T-cell (primary cell): ENCODE results near the gene IFITM5. TPM values are rescaled to one million over a fixed set of nuclear protein-coding genes. Genes with fewer than 3 reads are reported as not detected.
"Not testable (repeated sequence)": the region's sequence is repeated elsewhere in the genome, so short reads cannot be mapped to it uniquely, and the experiment has no call there.

ENCODE experiments used
- ATAC-seq, 4 experiments: fragments of 200-7000 bp in 3 of 4; fragments of 150-1000 bp in 1 of 4; cut with Tn5 transposase; replicated peaks in 1 of 4; 1 replicate in 3 of 4; 2 replicates in 1 of 4; pipeline ENCODE4 v1.10.0; 2021; ENCODE audit warnings: moderate library complexity in 3 of 4, mild to moderate bottlenecking in 2 of 4, moderate number of reproducible peaks in 1 of 4
- CTCF ChIA-PET, 2 donors: fragments of 300-600 bp; sonication (Branson Sonifier 250); formaldehyde crosslinking; loops; one replicate each; lab custom pipeline; 2022; ENCODE audit warnings: antibody characterized with exemption in 2 of 2; lab: Charles Lee
- POLR2A ChIA-PET, 2 donors: fragments of 300-600 bp; sonication (Branson Sonifier 250); formaldehyde crosslinking; loops; one replicate each; lab custom pipeline; 2022; ENCODE audit warnings: antibody characterized with exemption in 2 of 2; lab: Charles Lee
- DNase-seq, 35 experiments: peaks; one replicate each; pipeline versions ENCODE4 v3.0.0 to v3.0.0-alpha.2; 2013 to 2023
- H3K27ac ChIP-seq: one replicate; pipeline ENCODE4 v1.5.1; 2013; ENCODE audit warnings: low read length
- H3K27me3 ChIP-seq, 2 experiments: replicated peaks in 1 of 2; 1 replicate in 1 of 2; 2 replicates in 1 of 2; pipeline versions ENCODE4 v1.6.1 to v1.7.0; 2013; ENCODE audit warnings: low read length in 1 of 2, mixed read lengths in 1 of 2; ENCODE audit not compliant: control insufficient read depth in 2 of 2, insufficient read depth in 2 of 2; ENCODE audit errors: extremely low read depth in 1 of 2
- H3K36me3 ChIP-seq, 2 donors: 1 replicate in 1 of 2; 2 replicates in 1 of 2; pipeline versions ENCODE4 v1.6.1 to v1.7.0; 2013; ENCODE audit warnings: low read length in 1 of 2; ENCODE audit not compliant: control insufficient read depth in 2 of 2, insufficient read depth in 1 of 2; ENCODE audit errors: extremely low read depth in 1 of 2
- H3K4me1 ChIP-seq, 2 experiments: 1 replicate in 1 of 2; 2 replicates in 1 of 2; pipeline versions ENCODE4 v1.6.1 to v1.7.0; 2013; ENCODE audit warnings: low read length in 2 of 2, mixed read lengths in 1 of 2; ENCODE audit not compliant: insufficient read depth in 2 of 2, control insufficient read depth in 1 of 2; ENCODE audit errors: extremely low read depth in 1 of 2
- H3K4me3 ChIP-seq, 2 donors: 1 replicate in 1 of 2; 2 replicates in 1 of 2; pipeline versions ENCODE4 v1.5.1 to v1.7.0; 2013; ENCODE audit warnings: mild to moderate bottlenecking in 2 of 2, low read length in 1 of 2, moderate library complexity in 1 of 2; ENCODE audit not compliant: control insufficient read depth in 1 of 2; ENCODE audit errors: extremely low read depth in 1 of 2
- H3K9me3 ChIP-seq: 2 replicates; pipeline ENCODE4 v1.7.0; 2013
- H3K27ac Mint-ChIP-seq, 2 donors: one replicate each; pipeline ENCODE4 v1.8.0; 2020 to 2021; ENCODE audit warnings: mild to moderate bottlenecking in 2 of 2, mixed read lengths in 2 of 2
- H3K27me3 Mint-ChIP-seq, 2 donors: one replicate each; pipeline ENCODE4 v1.8.0; 2021 to 2022; ENCODE audit warnings: mixed read lengths in 2 of 2
- H3K36me3 Mint-ChIP-seq: one replicate; pipeline ENCODE4 v1.8.0; 2021; ENCODE audit warnings: mixed read lengths
- H3K4me1 Mint-ChIP-seq, 3 donors: one replicate each; pipeline ENCODE4 v1.8.0; 2020 to 2022; ENCODE audit warnings: mixed read lengths in 3 of 3, mild to moderate bottlenecking in 1 of 3
- H3K4me3 Mint-ChIP-seq, 3 donors: one replicate each; pipeline ENCODE4 v1.8.0; 2020 to 2022; ENCODE audit warnings: mild to moderate bottlenecking in 3 of 3, mixed read lengths in 3 of 3, moderate library complexity in 3 of 3
- H3K9me3 Mint-ChIP-seq, 3 donors: one replicate each; pipeline ENCODE4 v1.8.0; 2020 to 2022; ENCODE audit warnings: mixed read lengths in 3 of 3
- WGBS: methylation state at CpG from one replicate; pipeline ENCODE4 v1.1.5; 2013; ENCODE audit warnings: missing lambda C conversion rate; ENCODE audit not compliant: insufficient coverage; 5-methylcytosine and 5-hydroxymethylcytosine counted together
- total RNA-seq, 35 experiments: library from RNA in 6 of 35; stranded (reverse) in 6 of 35; fragments of 120-200 nt in 1 of 35; gene quantifications; one replicate each; pipeline versions ENCODE4 v1.2.1 to v1.2.4 and lab custom pipeline; 2013 to 2026

Gene IFITM5
- total RNA-seq, 5 donors from 2014 or later (not counting 1 experiment from before 2014, with no cell fraction given): not detected

DNA sequence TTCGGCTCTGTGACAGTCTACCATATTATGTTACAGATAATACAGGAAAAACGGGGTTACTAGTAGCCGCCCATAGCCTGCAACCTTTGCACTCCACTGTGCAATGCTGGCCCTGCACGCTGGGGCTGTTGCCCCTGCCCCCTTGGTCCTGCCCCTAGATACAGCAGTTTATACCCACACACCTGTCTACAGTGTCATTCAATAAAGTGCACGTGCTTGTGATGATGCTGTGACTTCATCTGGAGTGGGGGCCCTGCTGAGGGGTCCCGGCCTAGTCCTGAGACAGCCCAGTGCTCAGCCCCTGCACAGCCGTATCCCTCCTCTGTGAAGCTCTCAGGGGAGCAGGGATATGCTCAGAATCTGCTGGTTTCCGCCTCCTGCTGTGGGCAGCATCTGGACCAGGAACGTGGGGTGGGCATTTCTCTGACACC, 15.7 kb upstream of the IFITM5 start:
- Mint-ChIP-seq H3K4me3 (peak overlapping the region; percentile 90 to 94 (median 91)), H3K36me3 (peaks cover 15% of the 10 kb centered on the region), H3K4me1 (peaks cover 32 to 50% (median 45%) of the 10 kb centered on the region in 3 donors), H3K27me3 (no peaks in the 10 kb centered on the region), H3K27ac (peak overlapping the region; percentile 97 to 99), H3K9me3 (no peaks in the 10 kb centered on the region)
- 9% methylated on average over 7 of the region's 9 CpGs for WGBS
- CTCF ChIA-PET: interaction anchor here in 1 of 2 donors (1.7 kb wide), 1 partner anchor 64 kb away, joined by 5 read pairs; no protein-coding TSS in a partner anchor
- ATAC-seq (no peak), DNase-seq (peak in 2 of 35 experiments; percentile 32 to 35)
- Histone ChIP-seq H3K27ac (peak overlapping the region; percentile 86), H3K36me3 (peaks cover 0 to 15% of the 10 kb centered on the region in 2 donors), H3K4me3 (peak overlapping the region; percentile 87 to 99), H3K9me3 (no peaks in the 10 kb centered on the region), H3K4me1 (peaks cover 5 to 53% of the 10 kb centered on the region in 2 experiments), H3K27me3 (peaks cover 0 to 5% of the 10 kb centered on the region in 2 experiments)
- POLR2A ChIA-PET: no interaction called here

DNA sequence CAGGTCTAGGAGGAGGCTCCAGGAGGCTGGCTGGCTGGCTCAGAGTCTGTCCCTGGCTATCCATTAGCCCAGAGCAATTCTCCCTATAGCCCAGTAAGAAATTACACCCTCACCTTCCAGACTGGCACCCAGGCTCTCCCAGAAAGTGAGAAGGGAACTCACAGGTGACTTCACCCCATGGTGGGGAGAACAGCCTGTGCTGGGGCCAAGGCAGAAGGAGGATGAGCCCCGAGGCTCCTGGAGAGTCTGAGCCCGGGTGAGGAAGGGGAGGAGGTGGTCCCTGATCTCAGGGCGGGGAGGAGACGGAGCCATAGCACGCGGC, 15.2 kb upstream of the IFITM5 start:
- H3K27me3 ChIP-seq, H3K9me3 Mint-ChIP-seq, ATAC-seq, CTCF ChIA-PET, H3K27me3 Mint-ChIP-seq, H3K9me3 ChIP-seq, DNase-seq: not testable (repeated sequence)
- WGBS: no CpG with 5 or more reads among the region's 6 CpGs
- H3K36me3 ChIP-seq: peaks cover 0 to 15% of the 10 kb centered on the region in 2 donors
- Mint-ChIP-seq H3K4me3 (peak overlapping the region; percentile 90 to 94 (median 91)), H3K27ac (peak overlapping the region; percentile 97 to 99), H3K36me3 (peaks cover 15% of the 10 kb centered on the region), H3K4me1 (peaks cover 33 to 49% (median 43%) of the 10 kb centered on the region in 3 donors)
- POLR2A ChIA-PET: interaction anchor here in 1 of 2 donors (0.6 kb wide), 1 partner anchor 134 kb away, joined by 3 read pairs; no protein-coding TSS in a partner anchor
- peak overlapping the region; percentile 87 to 99 for H3K4me3 ChIP-seq
- peak overlapping the region; percentile 86 for H3K27ac ChIP-seq
- H3K4me1 ChIP-seq: peaks cover 6 to 53% of the 10 kb centered on the region in 2 experiments

DNA sequence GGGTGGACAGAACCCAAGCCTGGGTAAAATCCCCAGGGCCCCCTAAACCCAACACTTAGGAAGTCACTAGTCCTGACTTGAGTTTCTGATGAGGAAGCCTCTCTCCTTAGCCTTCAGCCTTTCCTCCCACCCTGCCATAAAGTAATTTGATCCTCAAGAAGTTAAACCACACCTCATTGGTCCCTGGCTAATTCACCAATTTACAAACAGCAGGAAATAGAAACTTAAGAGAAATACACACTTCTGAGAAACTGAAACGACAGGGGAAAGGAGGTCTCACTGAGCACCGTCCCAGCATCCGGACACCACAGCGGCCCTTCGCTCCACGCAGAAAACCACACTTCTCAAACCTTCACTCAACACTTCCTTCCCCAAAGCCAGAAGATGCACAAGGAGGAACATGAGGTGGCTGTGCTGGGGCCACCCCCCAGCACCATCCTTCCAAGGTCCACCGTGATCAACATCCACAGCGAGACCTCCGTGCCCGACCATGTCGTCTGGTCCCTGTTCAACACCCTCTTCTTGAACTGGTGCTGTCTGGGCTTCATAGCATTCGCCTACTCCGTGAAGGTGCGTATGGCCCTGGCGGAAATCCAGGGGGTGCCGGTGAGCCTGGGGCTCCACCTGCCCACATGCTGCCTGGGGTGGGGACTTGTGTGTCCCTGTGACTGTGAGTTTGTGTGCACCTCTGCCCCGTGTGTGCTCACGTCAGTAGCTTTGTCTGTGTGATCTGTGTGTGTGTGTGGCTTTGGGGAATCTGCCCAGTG, 14.6 kb upstream of the IFITM5 start, which contains the start of gene IFITM1:
Gene IFITM1 (plus strand): TSS at position 254 of the 767 bp plus-strand sequence. CDS start 131 bp downstream, at position 385.
- Histone ChIP-seq H3K27me3 (peaks cover 0 to 5% of the 10 kb centered on the region in 2 experiments), H3K27ac (peak within 1 kb of the TSS; percentile 86), H3K4me1 (peaks cover 7 to 52% of the 10 kb centered on the region in 2 experiments), H3K9me3 (no peaks in the 10 kb centered on the region), H3K4me3 (peak within 1 kb of the TSS; percentile 87 to 99), H3K36me3 (peaks cover 0 to 15% of the 10 kb centered on the region in 2 donors)
- ATAC-seq (peak; percentile 52 to 68 (median 57)), DNase-seq (peak; percentile 43 to 86 (median 64))
- CTCF ChIA-PET: no interaction called here
- Mint-ChIP-seq H3K4me1 (peaks cover 38 to 52% (median 46%) of the 10 kb centered on the region in 3 donors), H3K36me3 (peaks cover 15% of the 10 kb centered on the region), H3K4me3 (peak within 1 kb of the TSS; percentile 90 to 94 (median 91)), H3K27ac (peak within 1 kb of the TSS; percentile 97 to 99), H3K27me3 (no peaks in the 10 kb centered on the region), H3K9me3 (no peaks in the 10 kb centered on the region)
- WGBS: 0% methylated on average over 13 of the region's 18 CpGs
- POLR2A ChIA-PET: interaction anchor here in 1 of 2 donors (0.6 kb wide), 1 partner anchor 135 kb away, joined by 3 read pairs; no protein-coding TSS in a partner anchor

DNA sequence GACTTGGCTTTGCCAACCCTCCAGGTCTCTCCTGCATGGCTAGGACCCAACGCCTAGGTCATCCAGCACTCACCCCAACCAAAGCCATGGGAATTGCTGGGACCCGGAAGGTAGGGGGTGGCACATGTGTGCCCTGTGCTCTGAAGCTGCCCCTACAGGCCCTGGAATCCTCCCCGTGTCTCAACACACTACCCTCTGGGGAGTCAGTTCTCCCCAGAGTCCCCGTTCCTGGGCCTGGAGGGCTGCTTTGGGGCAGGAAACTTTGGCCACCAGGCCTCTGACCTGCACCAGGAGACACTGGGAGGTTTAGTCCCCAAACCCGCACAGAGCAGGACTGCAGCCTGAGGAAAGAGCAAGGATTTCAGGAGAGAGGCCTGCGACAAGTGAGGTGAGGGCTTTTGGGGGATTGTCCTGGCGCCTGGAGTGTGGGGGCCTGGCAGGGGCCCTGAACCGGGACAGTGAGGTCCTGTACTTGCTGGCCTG, 14.0 kb upstream of the IFITM5 start:
- Histone ChIP-seq H3K9me3 (no peaks in the 10 kb centered on the region), H3K27me3 (peaks cover 0 to 5% of the 10 kb centered on the region in 2 experiments), H3K36me3 (peaks cover 0 to 15% of the 10 kb centered on the region in 2 donors), H3K27ac (peak overlapping the region; percentile 86), H3K4me3 (peak overlapping the region; percentile 87 to 99), H3K4me1 (peaks cover 7 to 57% of the 10 kb centered on the region in 2 experiments)
- CTCF ChIA-PET: interaction anchor here in 1 of 2 donors (0.9 to 2.0 kb wide), 2 partner anchors 61 to 63 kb away, joined by 3 to 6 read pairs; no protein-coding TSS in a partner anchor
- no peaks in the 10 kb centered on the region for H3K27me3 Mint-ChIP-seq
- ATAC-seq: no peak
- no peaks in the 10 kb centered on the region for H3K9me3 Mint-ChIP-seq
- DNase-seq: peak in 1 of 35 experiments; percentile 13
- H3K27ac Mint-ChIP-seq: peak overlapping the region; percentile 97 to 99
- POLR2A ChIA-PET: interaction anchor here in 1 of 2 donors (1.1 kb wide), 1 partner anchor 42 kb away, joined by 3 read pairs; no protein-coding TSS in a partner anchor
- peaks cover 39 to 58% (median 52%) of the 10 kb centered on the region in 3 donors for H3K4me1 Mint-ChIP-seq
- H3K36me3 Mint-ChIP-seq: peaks cover 15% of the 10 kb centered on the region
- 0% methylated on average over 4 of the region's 8 CpGs for WGBS
- peak overlapping the region; percentile 90 to 94 (median 91) for H3K4me3 Mint-ChIP-seq

DNA sequence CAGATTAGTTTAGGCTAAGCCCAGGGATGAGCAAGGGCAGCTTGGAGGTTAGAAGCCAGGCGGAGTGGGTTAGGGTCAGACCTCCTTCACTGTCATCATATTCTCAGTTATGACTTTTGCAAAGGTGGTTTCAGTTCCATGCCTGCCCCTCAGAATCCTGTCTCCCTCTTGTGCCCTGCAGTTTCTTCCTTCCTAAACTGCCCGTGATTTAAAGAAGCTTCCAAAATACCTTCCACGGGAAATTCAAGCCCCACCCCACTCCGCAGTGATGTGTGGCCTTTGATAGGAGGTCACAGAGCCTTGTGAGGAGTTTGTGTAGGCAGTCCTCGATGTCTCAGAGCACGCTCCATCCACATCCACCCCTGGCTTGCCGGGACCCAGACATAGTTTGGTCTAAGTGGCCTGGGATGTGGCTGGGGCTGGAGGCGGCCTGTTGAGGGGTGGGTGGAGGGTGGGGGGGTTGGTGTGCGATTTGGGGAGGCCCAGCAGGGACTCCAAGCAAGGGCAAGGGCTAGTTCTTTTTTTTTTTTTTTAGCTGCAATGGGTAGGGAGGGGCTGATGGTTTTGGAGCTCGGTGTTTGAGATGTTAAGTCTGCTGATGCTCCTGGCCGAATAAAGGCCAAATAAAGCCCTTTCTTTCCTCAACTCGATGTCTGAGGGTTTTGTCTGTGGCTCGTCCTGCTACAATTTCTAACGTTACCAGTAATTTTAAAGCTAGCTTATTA, 12.9 kb upstream of the IFITM5 start:
- CTCF ChIA-PET: interaction anchor here (0.5 to 2.0 kb wide), 7 partner anchors 28 to 97 kb away, joined by 3 to 11 read pairs (median 4); no protein-coding TSS in a partner anchor
- DNase-seq: peak in 2 of 35 experiments; percentile 21 to 51
- Histone ChIP-seq H3K27me3 (peaks cover 0 to 5% of the 10 kb centered on the region in 2 experiments), H3K4me3 (peak overlapping the region; percentile 87 to 99), H3K36me3 (peaks cover 0 to 15% of the 10 kb centered on the region in 2 donors), H3K9me3 (no peaks in the 10 kb centered on the region), H3K4me1 (peaks cover 7 to 61% of the 10 kb centered on the region in 2 experiments), H3K27ac (peak overlapping the region; percentile 86)
- Mint-ChIP-seq H3K4me3 (peak overlapping the region; percentile 90 to 94 (median 91)), H3K27ac (peak overlapping the region; percentile 97 to 99), H3K27me3 (no peaks in the 10 kb centered on the region), H3K9me3 (no peaks in the 10 kb centered on the region), H3K36me3 (peaks cover 15% of the 10 kb centered on the region), H3K4me1 (peaks cover 40 to 58% (median 56%) of the 10 kb centered on the region in 3 donors)
- ATAC-seq: no peak
- POLR2A ChIA-PET: interaction anchor here (0.6 to 1.1 kb wide), 5 partner anchors 12 to 194 kb away, joined by 3 to 9 read pairs (median 5); no protein-coding TSS in a partner anchor
- 6% methylated on average over 2 of the region's 14 CpGs for WGBS
